B cell (primary cell): ENCODE data around the gene NCKAP1. TPM values are rescaled to one million over a fixed set of nuclear protein-coding genes. Genes with fewer than 3 reads are reported as not detected.

Experiments used
- ATAC-seq: fragments of 200-7000 bp; cut with Tn5 transposase; one replicate; pipeline ENCODE4 v1.10.0; 2021; ENCODE audit warnings: low read depth, mild to moderate bottlenecking, moderate number of reproducible peaks, moderate library complexity
- CTCF ChIA-PET: fragments of 350-600 bp; sonication (Branson Sonifier 250); formaldehyde crosslinking; loops from one replicate; lab custom pipeline; 2021; ENCODE audit warnings: antibody characterized with exemption, inconsistent platforms; lab: Charles Lee
- POLR2A ChIA-PET: fragments of 350-600 bp; sonication (Branson Sonifier 250); formaldehyde crosslinking; loops from one replicate; lab custom pipeline; 2021; ENCODE audit warnings: antibody characterized with exemption; lab: Charles Lee
- DNase-seq: peaks from one replicate; pipeline ENCODE4 v3.0.0; 2013
- H2AFZ ChIP-seq: 2 replicates; pipeline ENCODE4 v1.6.1; 2012; ENCODE audit warnings: mild to moderate bottlenecking, low read depth, low read length; ENCODE audit not compliant: insufficient read depth, poor library complexity, severe bottlenecking
- H3K27ac ChIP-seq, 2 donors: 1 replicate in 1 of 2; 2 replicates in 1 of 2; pipeline ENCODE4 v1.5.1; 2012 to 2013; ENCODE audit warnings: low read length in 2 of 2, mild to moderate bottlenecking in 2 of 2, moderate library complexity in 1 of 2
- H3K27me3 ChIP-seq, 4 experiments: fragments of 200-600 bp in 1 of 4; sonication (generic) in 1 of 4; replicated peaks in 1 of 4; 1 replicate in 2 of 4; 2 replicates in 2 of 4; pipeline versions ENCODE4 v1.6.1 to v1.7.0; 2013 to 2016; ENCODE audit warnings: low read length in 3 of 4, mild to moderate bottlenecking in 2 of 4, mixed read lengths in 1 of 4, moderate library complexity in 1 of 4; ENCODE audit not compliant: insufficient read depth in 4 of 4, control insufficient read depth in 3 of 4; ENCODE audit errors: control extremely low read depth in 1 of 4
- H3K36me3 ChIP-seq, 2 experiments: replicated peaks in 1 of 2; 1 replicate in 1 of 2; 2 replicates in 1 of 2; pipeline versions ENCODE4 v1.6.1 to v1.7.1; 2013; ENCODE audit warnings: low read length in 1 of 2; ENCODE audit not compliant: insufficient read depth in 2 of 2, control insufficient read depth in 1 of 2; ENCODE audit errors: control extremely low read depth in 1 of 2, extremely low read depth in 1 of 2
- H3K4me1 ChIP-seq, 2 donors: fragments of 200-600 bp in 1 of 2; sonication (generic) in 1 of 2; 1 replicate in 1 of 2; 2 replicates in 1 of 2; pipeline versions ENCODE4 v1.5.1 to v1.6.1; 2013 to 2017; ENCODE audit warnings: low read length in 2 of 2; ENCODE audit not compliant: control insufficient read depth in 2 of 2, insufficient read depth in 2 of 2
- H3K4me2 ChIP-seq: replicated peaks from 2 replicates; pipeline ENCODE3; 2012; ENCODE audit warnings: mild to moderate bottlenecking, low read depth, low read length; ENCODE audit not compliant: poor library complexity, severe bottlenecking
- H3K4me3 ChIP-seq, 5 experiments: fragments of 200-600 bp in 1 of 5; sonication (generic) in 1 of 5; 1 replicate in 3 of 5; 2 replicates in 2 of 5; pipeline versions ENCODE4 v1.5.1 to v1.7.0; 2011 to 2016; ENCODE audit warnings: low read length in 4 of 5, mild to moderate bottlenecking in 4 of 5, low read depth in 2 of 5, control low read depth in 1 of 5, moderate library complexity in 1 of 5; ENCODE audit not compliant: insufficient read depth in 1 of 5; ENCODE audit errors: control extremely low read depth in 1 of 5, extremely low read depth in 1 of 5
- H3K79me2 ChIP-seq: fragments of 200-600 bp; sonication (generic); one replicate; pipeline ENCODE4 v1.6.0; 2016; ENCODE audit warnings: low read length; ENCODE audit not compliant: control insufficient read depth, insufficient read depth
- H3K9ac ChIP-seq: fragments of 200-600 bp; sonication (generic); 2 replicates; pipeline ENCODE4 v1.6.1; 2017; ENCODE audit warnings: mild to moderate bottlenecking, low read length, moderate library complexity
- H3K9me3 ChIP-seq, 3 donors: one replicate each; pipeline versions ENCODE4 v1.6.1 to v1.7.1; 2013; ENCODE audit warnings: low read length in 2 of 3; ENCODE audit not compliant: control insufficient read depth in 2 of 3, insufficient read depth in 1 of 3; ENCODE audit errors: control extremely low read depth in 1 of 3
- H4K20me1 ChIP-seq: 2 replicates; pipeline ENCODE4 v1.6.0; 2012; ENCODE audit warnings: mild to moderate bottlenecking, low read length; ENCODE audit not compliant: insufficient read depth, control insufficient read depth, poor library complexity, severe bottlenecking
- H3K27ac Mint-ChIP-seq: one replicate; pipeline ENCODE4 v1.8.0; 2021; ENCODE audit warnings: mixed read lengths
- H3K27me3 Mint-ChIP-seq: one replicate; pipeline ENCODE4 v1.8.0; 2021; ENCODE audit warnings: mixed read lengths
- H3K4me1 Mint-ChIP-seq: one replicate; pipeline ENCODE4 v1.8.0; 2021; ENCODE audit warnings: mixed read lengths
- H3K4me3 Mint-ChIP-seq: one replicate; pipeline ENCODE4 v1.8.0; 2021; ENCODE audit warnings: mixed read lengths
- H3K9me3 Mint-ChIP-seq: one replicate; pipeline ENCODE4 v1.8.0; 2022; ENCODE audit warnings: mixed read lengths; ENCODE audit not compliant: insufficient read depth
- EZH2 ChIP-seq: IDR thresholded peaks from 2 replicates; pipeline ENCODE4 v1.6.1; 2012; ENCODE audit warnings: borderline replicate concordance, low read depth, mild to moderate bottlenecking, moderate library complexity, low read length; ENCODE audit not compliant: insufficient read depth, poor library complexity, severe bottlenecking
- WGBS: methylation state at CpG from one replicate; pipeline ENCODE4 v1.1.5; 2013; ENCODE audit warnings: missing lambda C conversion rate; ENCODE audit not compliant: insufficient coverage; 5-methylcytosine and 5-hydroxymethylcytosine counted together
- intact Hi-C: fragments of 100-400 bp; cut with micrococcal nuclease; formaldehyde crosslinking; loops from one replicate; pipeline ENCODE4 v1.10.0; 2022
- polyA plus RNA-seq: library from polyadenylated mRNA; depleted of rRNA; stranded (reverse); fragments of >200 nt; gene quantifications from 2 replicates; pipeline ENCODE4 v1.2.3, GENCODE V29; 2012
- small RNA-seq: library from RNA; depleted of rRNA; stranded (forward); fragments of <200 nt; gene quantifications from one replicate; pipeline ENCODE3, GENCODE V24; 2012; ENCODE audit warnings: low replicate concordance, low read depth; ENCODE audit not compliant: insufficient read length
- total RNA-seq, 2 donors: library from RNA; stranded (reverse); fragments of 120-200 nt in 1 of 2; gene quantifications; 1 replicate in 1 of 2; 2 replicates in 1 of 2; pipeline versions ENCODE4 v1.2.3 to v1.2.4, GENCODE V29; 2013 to 2022
- TF ChIP-seq, protein P1 (sequence below): fragments of 200-600 bp; IDR thresholded peaks from one replicate; pipeline ENCODE4 v1.8.0; 2022; ENCODE audit warnings: antibody characterized with exemption, mild to moderate bottlenecking

Gene NCKAP1
- total and polyA plus RNA-seq, 2 donors (not counting 1 experiment from before 2014, with no cell fraction given): 0.05 TPM; not detected in 1

DNA sequence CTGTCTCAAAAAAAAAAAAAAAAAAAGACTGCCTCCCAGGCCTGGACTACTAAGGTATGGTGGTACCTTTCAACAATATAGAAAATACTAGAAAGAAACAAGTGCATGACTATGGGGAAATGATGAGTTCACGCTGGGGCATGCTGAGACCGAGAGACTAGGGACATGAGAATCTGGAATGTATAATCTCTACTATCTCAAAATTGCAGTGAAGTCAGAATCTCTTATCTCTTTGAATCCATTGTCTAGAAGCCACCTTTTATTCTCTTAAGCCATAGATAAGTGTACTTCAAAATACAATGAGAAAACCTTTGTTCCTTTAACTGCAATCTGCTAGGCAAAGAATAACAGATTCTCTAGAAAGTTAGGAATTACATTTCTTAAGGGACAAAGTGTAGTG, 177.4 kb downstream of the NCKAP1 start:
- no peak overlapping the region for H3K27ac Mint-ChIP-seq
- H3K4me2 ChIP-seq: no peak overlapping the region
- DNase-seq (no peak), ATAC-seq (no peak)
- H3K4me1 ChIP-seq: peaks cover 0 to under 1% of the 10 kb centered on the region in 2 donors
- H3K4me3 Mint-ChIP-seq: no peak overlapping the region
- H2AFZ ChIP-seq: no peak overlapping the region
- H3K4me3 ChIP-seq: no peak overlapping the region
- peaks cover 0 to 2% (median 0%) of the 10 kb centered on the region in 3 donors for H3K9me3 ChIP-seq
- H3K9me3 Mint-ChIP-seq: no peaks in the 10 kb centered on the region
- ChIA-PET CTCF (no interaction called here), POLR2A (no interaction called here)
- H4K20me1 ChIP-seq: no peaks in the 10 kb centered on the region
- peaks cover 0 to 8% (median 5%) of the 10 kb centered on the region in 4 experiments for H3K27me3 ChIP-seq
- no peak overlapping the region for H3K27ac ChIP-seq
- no peak overlapping the region for H3K9ac ChIP-seq
- TF ChIP-seq, protein P1, sequence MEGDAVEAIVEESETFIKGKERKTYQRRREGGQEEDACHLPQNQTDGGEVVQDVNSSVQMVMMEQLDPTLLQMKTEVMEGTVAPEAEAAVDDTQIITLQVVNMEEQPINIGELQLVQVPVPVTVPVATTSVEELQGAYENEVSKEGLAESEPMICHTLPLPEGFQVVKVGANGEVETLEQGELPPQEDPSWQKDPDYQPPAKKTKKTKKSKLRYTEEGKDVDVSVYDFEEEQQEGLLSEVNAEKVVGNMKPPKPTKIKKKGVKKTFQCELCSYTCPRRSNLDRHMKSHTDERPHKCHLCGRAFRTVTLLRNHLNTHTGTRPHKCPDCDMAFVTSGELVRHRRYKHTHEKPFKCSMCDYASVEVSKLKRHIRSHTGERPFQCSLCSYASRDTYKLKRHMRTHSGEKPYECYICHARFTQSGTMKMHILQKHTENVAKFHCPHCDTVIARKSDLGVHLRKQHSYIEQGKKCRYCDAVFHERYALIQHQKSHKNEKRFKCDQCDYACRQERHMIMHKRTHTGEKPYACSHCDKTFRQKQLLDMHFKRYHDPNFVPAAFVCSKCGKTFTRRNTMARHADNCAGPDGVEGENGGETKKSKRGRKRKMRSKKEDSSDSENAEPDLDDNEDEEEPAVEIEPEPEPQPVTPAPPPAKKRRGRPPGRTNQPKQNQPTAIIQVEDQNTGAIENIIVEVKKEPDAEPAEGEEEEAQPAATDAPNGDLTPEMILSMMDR: no peak
- TF ChIP-seq EZH2: no peak
- no peaks in the 10 kb centered on the region for H3K36me3 ChIP-seq
- intact Hi-C loops: no loop called here
- peaks cover 4% of the 10 kb centered on the region for H3K4me1 Mint-ChIP-seq
- no peaks in the 10 kb centered on the region for H3K79me2 ChIP-seq
- peaks cover 37% of the 10 kb centered on the region for H3K27me3 Mint-ChIP-seq
- WGBS: no CpG with 5 or more reads among the region's 2 CpGs

Small RNAs within 50 kb of the gene (small RNA-seq; reads per million reads assigned to genes)
- gene RF00019: not detected
- gene RF00599: not detected
- gene RNU6-1122P: not detected

Other genes starting within 250 kb of the NCKAP1 start
- 0.10 TPM in 1 of 2 replicates, not detected in the other for gene FRZB, start 171.8 kb downstream of the NCKAP1 start, total RNA-seq
- 0.27 TPM in 1 of 2 replicates, not detected in the other for gene FRZB, start 171.8 kb downstream of the NCKAP1 start, polyA plus RNA-seq
- gene DUSP19, start 40.3 kb upstream of the NCKAP1 start, total RNA-seq: 1.7 and 2.0 TPM in 2 replicates
- 0.13 and 0.40 TPM in 2 replicates for gene DUSP19, start 40.3 kb upstream of the NCKAP1 start, polyA plus RNA-seq
- 21.9 and 26.0 TPM in 2 replicates for gene NUP35, start 86.0 kb upstream of the NCKAP1 start, total RNA-seq
- 8.3 and 8.4 TPM in 2 replicates for gene NUP35, start 86.0 kb upstream of the NCKAP1 start, polyA plus RNA-seq